K562 (cell line): ENCODE data around the gene SAP30L. TPM values are rescaled to one million over a fixed set of nuclear protein-coding genes. Genes with fewer than 3 reads are reported as not detected.

Source experiments
- BDP1 ChIP-seq: IDR thresholded peaks from 3 replicates; pipeline ENCODE4 v1.6.1; 2011; ENCODE audit not compliant: insufficient read length, insufficient read depth
- CHD1 ChIP-seq: fragments of 200-600 bp; sonication (generic); IDR thresholded peaks from one replicate; pipeline ENCODE4 v1.6.1; 2012; ENCODE audit warnings: mild to moderate bottlenecking, moderate library complexity, low read length, inconsistent platforms
- CTBP1 ChIP-seq: fragments of 450-650 bp; IDR thresholded peaks from 2 replicates; pipeline ENCODE4 v1.6.1; 2016; ENCODE audit warnings: borderline replicate concordance
- EGR1 ChIP-seq: fragments of 450-650 bp; conservative IDR thresholded peaks from 2 replicates; pipeline ENCODE4 v1.6.1; 2017; ENCODE audit warnings: mild to moderate bottlenecking
- FOXK1 ChIP-seq: sonication (generic); formaldehyde crosslinking; IDR thresholded peaks from 2 replicates; pipeline ENCODE4 v1.8.0; 2022; ENCODE audit warnings: missing genetic modification reagents, mild to moderate bottlenecking, borderline replicate concordance
- MAZ ChIP-seq, 2 experiments: fragments of 450-650 bp in 1 of 2; sonication (generic) in 1 of 2; formaldehyde crosslinking; IDR thresholded peaks in 1 of 2; conservative IDR thresholded peaks in 1 of 2; 2 replicates each; pipeline versions ENCODE4 v1.4.0 to v1.5.0; 2020; ENCODE audit warnings: mild to moderate bottlenecking in 1 of 2, missing genetic modification reagents in 1 of 2
- MXI1 ChIP-seq: IDR thresholded peaks from 2 replicates; pipeline ENCODE4 v1.6.1; 2011; ENCODE audit warnings: low read depth, mild to moderate bottlenecking, improper control_type of control experiment, low read length
- NFIX ChIP-seq: fragments of 250-450 bp; sonication (Bioruptor Pico); IDR thresholded peaks from 2 replicates; pipeline ENCODE4 v1.4.0; 2020; ENCODE audit warnings: low read depth, mild to moderate bottlenecking, moderate library complexity
- NONO ChIP-seq, 2 experiments: fragments of 200-400 bp in 1 of 2; fragments of 450-650 bp in 1 of 2; formaldehyde crosslinking in 1 of 2; IDR thresholded peaks; 2 replicates each; pipeline ENCODE4 v1.6.1; 2017; ENCODE audit warnings: low read depth in 2 of 2, mild to moderate bottlenecking in 2 of 2, moderate library complexity in 2 of 2, low read length in 1 of 2
- NRF1 ChIP-seq, 2 experiments: fragments of 450-650 bp; IDR thresholded peaks in 1 of 2; conservative IDR thresholded peaks in 1 of 2; 2 replicates each; pipeline ENCODE4 v1.6.1; 2014; ENCODE audit warnings: mild to moderate bottlenecking in 2 of 2
- RAD51 ChIP-seq: fragments of 450-650 bp; IDR thresholded peaks from 2 replicates; pipeline ENCODE4 v1.7.1; 2016; ENCODE audit warnings: low read depth, mild to moderate bottlenecking, borderline replicate concordance
- RBBP5 ChIP-seq: fragments of 200-600 bp; sonication (generic); IDR thresholded peaks from 2 replicates; pipeline ENCODE4 v1.6.1; 2012; ENCODE audit warnings: borderline replicate concordance, mild to moderate bottlenecking, low read length, control low read depth, inconsistent platforms; ENCODE audit not compliant: insufficient read depth, poor library complexity, severe bottlenecking
- RBM14 ChIP-seq: fragments of 200-400 bp; formaldehyde crosslinking; IDR thresholded peaks from 2 replicates; pipeline ENCODE4 v1.6.1; 2018; ENCODE audit warnings: low read depth, mild to moderate bottlenecking, low read length, moderate library complexity, borderline replicate concordance; ENCODE audit not compliant: insufficient read depth
- SAP30 ChIP-seq: fragments of 200-600 bp; sonication (generic); IDR thresholded peaks from 2 replicates; pipeline ENCODE4 v1.6.1; 2012; ENCODE audit warnings: borderline replicate concordance, low read depth, mild to moderate bottlenecking, moderate library complexity, low read length, control low read depth, inconsistent platforms; ENCODE audit not compliant: insufficient read depth, poor library complexity, severe bottlenecking
- SIN3A ChIP-seq, 2 experiments: fragments of 150-350 bp in 1 of 2; IDR thresholded peaks; 2 replicates each; pipeline ENCODE4 v1.6.1; 2011 to 2016; ENCODE audit warnings: borderline replicate concordance in 2 of 2, low read depth in 2 of 2, low read length in 2 of 2, mild to moderate bottlenecking in 2 of 2, moderate library complexity in 2 of 2; ENCODE audit not compliant: control insufficient read depth in 1 of 2
- ZBTB7A ChIP-seq: IDR thresholded peaks from 2 replicates; pipeline ENCODE4 v1.6.1; 2011; ENCODE audit warnings: low read depth, mild to moderate bottlenecking, low read length, moderate library complexity, borderline replicate concordance; ENCODE audit not compliant: control insufficient read depth
- polyA plus RNA-seq, 8 experiments: library from polyadenylated mRNA; depleted of rRNA in 4 of 8; stranded (reverse) in 5 of 8; unstranded in 3 of 8; fragments of >200 nt; fragmentation: Nextera tagmentation in 2 of 8; fragmentation: Illumina TruSeq in 1 of 8; extraction: Ambion mirVana in 2 of 8; extraction: Trizol in 1 of 8; gene quantifications; 2 replicates each; pipeline versions ENCODE4 v1.2.1 to v1.2.3, GENCODE V29; 2011 to 2014; ENCODE audit warnings: inconsistent platforms in 1 of 8, missing spikeins in 1 of 8
- total RNA-seq, 7 experiments: library from RNA; depleted of rRNA in 6 of 7; stranded (reverse); fragments of >200 nt in 6 of 7; fragmentation: Illumina TruSeq in 2 of 7; extraction: Trizol in 2 of 7; gene quantifications; 2 replicates each; pipeline versions ENCODE4 v1.2.1 to v1.2.3, GENCODE V29; 2011 to 2021; ENCODE audit warnings: low replicate concordance in 1 of 7
- TF ChIP-seq, protein P1 (sequence below): fragments of 450-650 bp; conservative IDR thresholded peaks from 2 replicates; pipeline ENCODE4 v1.6.1; 2016; ENCODE audit warnings: missing genetic modification characterization, low read depth, mild to moderate bottlenecking, missing compliant biosample characterization, moderate library complexity
- TF ChIP-seq, protein P2 (sequence below): fragments of 250-450 bp; sonication (Bioruptor Pico); IDR thresholded peaks from 2 replicates; pipeline ENCODE4 v1.5.0; 2020; ENCODE audit warnings: mild to moderate bottlenecking
- TF ChIP-seq, protein P3 (sequence below): sonication (generic); formaldehyde crosslinking; IDR thresholded peaks from 2 replicates; pipeline ENCODE4 v1.8.0; 2022; ENCODE audit warnings: missing genetic modification reagents, mild to moderate bottlenecking, moderate library complexity, borderline replicate concordance

The SAP30L gene
- total and polyA plus RNA-seq, 9 of the 15 experiments (the other 6 are each of a cell fraction or from before 2014, with no cell fraction given): 5.1 to 33.6 (median 28.1) TPM

DNA sequence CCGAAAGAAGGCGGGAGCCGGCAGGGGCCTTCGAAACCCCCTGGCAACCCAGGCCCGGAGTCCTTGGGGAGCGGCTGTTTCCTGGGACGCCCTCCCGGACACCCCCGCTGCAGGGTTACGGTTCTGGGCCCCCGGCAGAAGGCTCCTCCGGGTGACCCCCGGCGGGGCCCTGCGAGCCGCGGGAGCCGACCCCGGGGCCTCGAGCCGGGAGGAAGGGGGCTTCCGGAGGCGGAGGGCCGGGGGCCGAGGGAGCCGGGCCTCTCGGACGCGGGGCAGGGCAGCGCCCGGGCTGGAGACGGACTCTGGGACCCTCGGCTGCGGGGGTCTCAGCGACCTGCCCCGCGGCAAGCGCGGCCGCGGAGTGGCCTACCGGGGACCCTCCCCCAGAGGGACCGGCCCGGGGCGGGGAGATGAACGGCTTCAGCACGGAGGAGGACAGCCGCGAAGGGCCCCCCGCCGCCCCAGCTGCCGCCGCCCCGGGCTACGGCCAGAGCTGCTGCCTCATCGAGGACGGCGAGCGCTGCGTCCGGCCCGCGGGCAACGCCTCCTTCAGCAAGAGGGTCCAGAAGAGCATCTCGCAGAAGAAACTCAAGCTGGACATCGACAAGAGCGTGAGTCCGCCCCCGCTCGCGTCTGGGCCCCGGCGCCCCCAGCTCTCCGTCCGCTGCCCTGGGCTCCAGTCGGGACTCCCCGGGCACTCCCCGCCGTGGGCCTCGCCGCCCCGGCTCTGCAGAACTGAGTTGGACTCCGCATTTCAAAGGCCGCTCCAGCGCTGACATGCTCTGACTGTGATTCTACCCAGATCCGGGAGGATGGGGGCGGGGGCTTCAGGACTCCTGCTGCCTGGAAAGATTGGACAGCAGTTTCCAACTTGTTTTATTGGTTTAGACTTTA, 645 bp downstream of the SAP30L start (continued):
- TF ChIP-seq, protein P1, sequence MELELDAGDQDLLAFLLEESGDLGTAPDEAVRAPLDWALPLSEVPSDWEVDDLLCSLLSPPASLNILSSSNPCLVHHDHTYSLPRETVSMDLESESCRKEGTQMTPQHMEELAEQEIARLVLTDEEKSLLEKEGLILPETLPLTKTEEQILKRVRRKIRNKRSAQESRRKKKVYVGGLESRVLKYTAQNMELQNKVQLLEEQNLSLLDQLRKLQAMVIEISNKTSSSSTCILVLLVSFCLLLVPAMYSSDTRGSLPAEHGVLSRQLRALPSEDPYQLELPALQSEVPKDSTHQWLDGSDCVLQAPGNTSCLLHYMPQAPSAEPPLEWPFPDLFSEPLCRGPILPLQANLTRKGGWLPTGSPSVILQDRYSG (tag): no peak
- TF ChIP-seq RBM14: 0 out of 2 replicates have a peak, but pooled peaks have one; percentile 69
- peak in 1 of 2 experiments; percentile 54; a peak in 1 of 4 replicates for TF ChIP-seq MAZ (CRISPR knock-in tag; conservative IDR thresholded peaks at IDR 0.05 in 1 of 2, IDR thresholded peaks at IDR 0.05 in 1 of 2)
- TF ChIP-seq SIN3A (IDR thresholded peaks at IDR 0.05; ENCODE audit: borderline replicate concordance in 2 of 2, control insufficient read depth in 1 of 2, low read depth in 2 of 2, low read length in 2 of 2): peak; percentile 46 to 47; a peak in 2 of 4 replicates
- 0 out of 2 replicates have a peak, but pooled peaks have one; percentile 33 for TF ChIP-seq FOXK1 (CRISPR knock-in tag)
- no peak for TF ChIP-seq RAD51
- TF ChIP-seq BDP1: no peak
- TF ChIP-seq EGR1: peak; percentile 58
- TF ChIP-seq NRF1 (conservative IDR thresholded peaks at IDR 0.05 in 1 of 2, IDR thresholded peaks at IDR 0.05 in 1 of 2): 0 out of 4 replicates have a peak, but pooled peaks of 1 of the 2 experiments have one; percentile 12
- peak; percentile 44 for TF ChIP-seq CHD1
- TF ChIP-seq CTBP1: peak; percentile 28; the same call in 1 of the 2 replicates
- TF ChIP-seq ZBTB7A: peak; percentile 53; the same call in 1 of the 2 replicates
- TF ChIP-seq, protein P2, sequence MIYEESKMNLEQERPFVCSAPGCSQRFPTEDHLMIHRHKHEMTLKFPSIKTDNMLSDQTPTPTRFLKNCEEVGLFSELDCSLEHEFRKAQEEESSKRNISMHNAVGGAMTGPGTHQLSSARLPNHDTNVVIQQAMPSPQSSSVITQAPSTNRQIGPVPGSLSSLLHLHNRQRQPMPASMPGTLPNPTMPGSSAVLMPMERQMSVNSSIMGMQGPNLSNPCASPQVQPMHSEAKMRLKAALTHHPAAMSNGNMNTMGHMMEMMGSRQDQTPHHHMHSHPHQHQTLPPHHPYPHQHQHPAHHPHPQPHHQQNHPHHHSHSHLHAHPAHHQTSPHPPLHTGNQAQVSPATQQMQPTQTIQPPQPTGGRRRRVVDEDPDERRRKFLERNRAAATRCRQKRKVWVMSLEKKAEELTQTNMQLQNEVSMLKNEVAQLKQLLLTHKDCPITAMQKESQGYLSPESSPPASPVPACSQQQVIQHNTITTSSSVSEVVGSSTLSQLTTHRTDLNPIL: no peak
- no peak for TF ChIP-seq MXI1
- no peak for TF ChIP-seq NFIX (CRISPR knock-in tag)
- peak; percentile 55 for TF ChIP-seq RBBP5
- TF ChIP-seq, protein P3, sequence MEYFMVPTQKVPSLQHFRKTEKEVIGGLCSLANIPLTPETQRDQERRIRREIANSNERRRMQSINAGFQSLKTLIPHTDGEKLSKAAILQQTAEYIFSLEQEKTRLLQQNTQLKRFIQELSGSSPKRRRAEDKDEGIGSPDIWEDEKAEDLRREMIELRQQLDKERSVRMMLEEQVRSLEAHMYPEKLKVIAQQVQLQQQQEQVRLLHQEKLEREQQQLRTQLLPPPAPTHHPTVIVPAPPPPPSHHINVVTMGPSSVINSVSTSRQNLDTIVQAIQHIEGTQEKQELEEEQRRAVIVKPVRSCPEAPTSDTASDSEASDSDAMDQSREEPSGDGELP (CRISPR knock-in tag): peak; percentile 58; the same call in 1 of the 2 replicates
- TF ChIP-seq NONO (IDR thresholded peaks at IDR 0.05; ENCODE audit: low read depth in 2 of 2, low read length in 1 of 2): 0 out of 4 replicates have a peak, but pooled peaks of 1 of the 2 experiments have one; percentile 4
- TF ChIP-seq SAP30: peak; percentile 74
